OCI-LY7 (cell line): ENCODE measurements around the gene VPREB3. TPM values are rescaled to one million over a fixed set of nuclear protein-coding genes. Genes with fewer than 3 reads are reported as not detected.

ENCODE experiments used
- BruUV-seq: library from RNA; stranded (reverse); fragments of 400-500 nt; replicated peaks from 2 replicates; lab custom pipeline; 2021; lab: Mats Ljungman, UMichigan
- CTCF ChIA-PET: fragments of 300-600 bp; sonication (Branson Sonifier 250); formaldehyde crosslinking; loops from one replicate; lab custom pipeline; 2022; ENCODE audit warnings: antibody characterized with exemption; ENCODE audit not compliant: unreplicated experiment; lab: Charles Lee
- POLR2A ChIA-PET: fragments of 300-600 bp; sonication (Branson Sonifier 250); formaldehyde crosslinking; loops from one replicate; lab custom pipeline; 2022; ENCODE audit warnings: antibody characterized with exemption; lab: Charles Lee
- DNase-seq: peaks from one replicate; pipeline ENCODE4 v3.0.0-alpha.2; 2015; ENCODE audit warnings: low spot score
- H2AFZ ChIP-seq: fragments of 200-600 bp; sonication (generic), shearing (Covaris generic); 2 replicates; pipeline ENCODE4 v1.6.1; 2014; ENCODE audit warnings: mild to moderate bottlenecking, antibody characterized with exemption, low read length, moderate library complexity
- H3K27ac ChIP-seq: fragments of 200-600 bp; sonication (generic); 2 replicates; pipeline ENCODE4 v1.5.1; 2014; ENCODE audit warnings: mixed run types, low read depth, mild to moderate bottlenecking, moderate library complexity, low read length, inconsistent platforms; ENCODE audit not compliant: poor library complexity, severe bottlenecking
- H3K36me3 ChIP-seq: fragments of 200-600 bp; sonication (generic); 2 replicates; pipeline ENCODE4 v1.6.1; 2014; ENCODE audit warnings: mild to moderate bottlenecking, antibody characterized with exemption, low read length, moderate library complexity, mixed read lengths; ENCODE audit not compliant: insufficient read depth
- H3K4me1 ChIP-seq: fragments of 200-600 bp; sonication (generic); 2 replicates; pipeline ENCODE4 v1.5.1; 2014; ENCODE audit warnings: mild to moderate bottlenecking, low read length; ENCODE audit not compliant: insufficient read depth, poor library complexity, severe bottlenecking
- H3K4me2 ChIP-seq: fragments of 200-600 bp; sonication (generic); 2 replicates; pipeline ENCODE4 v1.6.1; 2014; ENCODE audit warnings: mild to moderate bottlenecking, low read length
- H3K4me3 ChIP-seq: fragments of 200-600 bp; sonication (generic); 2 replicates; pipeline ENCODE4 v1.5.1; 2014; ENCODE audit warnings: mild to moderate bottlenecking, low read depth, low read length; ENCODE audit not compliant: poor library complexity, severe bottlenecking
- H3K79me2 ChIP-seq: fragments of 200-600 bp; sonication (generic); 2 replicates; pipeline ENCODE4 v1.6.1; 2016; ENCODE audit warnings: low read depth, mild to moderate bottlenecking, low read length, moderate library complexity, mixed read lengths; ENCODE audit not compliant: insufficient read depth
- H3K9me2 ChIP-seq: fragments of 200-600 bp; sonication (generic); 2 replicates; pipeline ENCODE4 v1.6.1; 2016; ENCODE audit warnings: mild to moderate bottlenecking, low read length, mixed read lengths; ENCODE audit not compliant: insufficient read depth
- H3K9me3 ChIP-seq: fragments of 200-600 bp; sonication (generic); 2 replicates; pipeline ENCODE4 v1.6.1; 2014; ENCODE audit warnings: mild to moderate bottlenecking, mixed run types, low read length, mixed read lengths
- H4K20me1 ChIP-seq: fragments of 200-600 bp; sonication (generic); 2 replicates; pipeline ENCODE4 v1.6.1; 2014; ENCODE audit warnings: mild to moderate bottlenecking, antibody characterized with exemption, low read length, moderate library complexity, mixed read lengths; ENCODE audit not compliant: insufficient read depth
- EZH2phosphoT487 ChIP-seq: fragments of 200-600 bp; sonication (generic); IDR thresholded peaks from 2 replicates; pipeline ENCODE4 v1.6.1; 2018; ENCODE audit warnings: low read depth, borderline replicate concordance, mild to moderate bottlenecking, mixed run types, antibody characterized with exemption, low read length, moderate library complexity, mixed read lengths
- intact Hi-C: fragments of 100-400 bp; cut with micrococcal nuclease; formaldehyde crosslinking; loops from one replicate; pipeline ENCODE4 v1.10.0; 2022; ENCODE audit not compliant: unreplicated experiment
- total RNA-seq, 2 experiments: library from RNA; depleted of rRNA in 1 of 2; stranded (reverse); fragments of >200 nt in 1 of 2; shearing (Covaris generic) in 1 of 2; gene quantifications; 2 replicates each; pipeline ENCODE4 v1.2.3, GENCODE V29; 2014 to 2022
- TF ChIP-seq, protein P1 (sequence below): fragments of 200-600 bp; sonication (generic); conservative IDR thresholded peaks from 2 replicates; pipeline ENCODE4 v1.5.1; 2014; ENCODE audit warnings: mild to moderate bottlenecking, antibody characterized with exemption, low read length, moderate library complexity, mixed read lengths

The VPREB3 gene
- total RNA-seq, 2 experiments from 2014 or later: 241 to 312 TPM

DNA sequence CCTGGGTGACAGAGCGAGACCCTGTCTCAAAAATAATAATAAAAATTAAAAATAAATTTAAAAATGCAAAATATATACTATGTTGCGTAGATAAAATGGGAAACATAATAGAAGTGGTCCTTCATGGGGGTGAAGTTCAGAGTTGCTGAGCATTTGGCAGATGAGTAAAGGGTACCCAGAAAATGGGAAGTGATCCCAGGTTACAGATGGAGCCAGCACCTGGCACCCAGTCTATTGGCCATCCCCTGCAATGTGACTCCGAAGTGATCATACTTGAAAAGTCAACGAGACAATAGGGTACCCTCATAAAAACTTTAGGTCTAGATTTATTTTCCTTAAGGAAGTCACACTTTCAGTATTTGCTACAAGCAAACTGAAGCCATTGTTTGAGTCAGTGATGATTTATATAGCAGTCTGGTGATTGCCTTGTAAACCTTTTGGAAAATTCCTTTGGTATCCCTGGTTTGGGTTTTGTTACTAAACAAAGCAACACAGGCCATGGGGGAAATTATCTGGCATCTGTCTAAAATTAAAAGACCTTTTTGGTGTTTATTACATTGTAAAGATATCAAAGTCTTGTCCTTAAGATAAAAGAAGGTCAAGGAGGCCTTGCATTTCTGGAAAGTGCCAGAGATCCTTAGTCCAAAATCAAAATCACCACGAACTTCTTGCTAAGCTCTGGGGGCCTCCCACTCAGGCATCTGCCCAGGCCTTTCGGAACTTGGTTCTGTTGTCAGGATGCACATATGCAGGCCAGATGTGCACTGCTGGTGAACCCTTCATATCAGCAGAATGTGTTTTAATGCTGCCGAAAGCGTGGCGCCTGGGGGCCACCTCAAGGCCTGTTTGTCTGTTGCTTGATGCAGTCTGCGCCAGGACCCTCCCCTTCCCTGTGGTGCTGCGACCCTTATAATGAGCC, 36.9 kb upstream of the VPREB3 start:
- H3K9me3 ChIP-seq: no peaks in the 10 kb centered on the region
- H3K4me2 ChIP-seq: no peak overlapping the region
- H3K36me3 ChIP-seq: peaks cover 82% of the 10 kb centered on the region
- H4K20me1 ChIP-seq: peaks cover 22% of the 10 kb centered on the region
- ChIA-PET CTCF (interaction anchor here (0.5 kb wide), 1 partner anchor 8 kb away, joined by 3 read pairs; no protein-coding TSS in a partner anchor), POLR2A (interaction anchor here (0.7 kb wide), 1 partner anchor 14 kb away, joined by 4 read pairs; no protein-coding TSS in a partner anchor)
- H3K4me1 ChIP-seq: peaks cover 36% of the 10 kb centered on the region
- no peak for DNase-seq
- intact Hi-C loops: no loop called here
- peaks cover 52% of the 10 kb centered on the region for H3K79me2 ChIP-seq
- no TSS peak for BruUV-seq
- H3K4me3 ChIP-seq: no peak overlapping the region
- no peak for TF ChIP-seq EZH2phosphoT487
- TF ChIP-seq, protein P1, sequence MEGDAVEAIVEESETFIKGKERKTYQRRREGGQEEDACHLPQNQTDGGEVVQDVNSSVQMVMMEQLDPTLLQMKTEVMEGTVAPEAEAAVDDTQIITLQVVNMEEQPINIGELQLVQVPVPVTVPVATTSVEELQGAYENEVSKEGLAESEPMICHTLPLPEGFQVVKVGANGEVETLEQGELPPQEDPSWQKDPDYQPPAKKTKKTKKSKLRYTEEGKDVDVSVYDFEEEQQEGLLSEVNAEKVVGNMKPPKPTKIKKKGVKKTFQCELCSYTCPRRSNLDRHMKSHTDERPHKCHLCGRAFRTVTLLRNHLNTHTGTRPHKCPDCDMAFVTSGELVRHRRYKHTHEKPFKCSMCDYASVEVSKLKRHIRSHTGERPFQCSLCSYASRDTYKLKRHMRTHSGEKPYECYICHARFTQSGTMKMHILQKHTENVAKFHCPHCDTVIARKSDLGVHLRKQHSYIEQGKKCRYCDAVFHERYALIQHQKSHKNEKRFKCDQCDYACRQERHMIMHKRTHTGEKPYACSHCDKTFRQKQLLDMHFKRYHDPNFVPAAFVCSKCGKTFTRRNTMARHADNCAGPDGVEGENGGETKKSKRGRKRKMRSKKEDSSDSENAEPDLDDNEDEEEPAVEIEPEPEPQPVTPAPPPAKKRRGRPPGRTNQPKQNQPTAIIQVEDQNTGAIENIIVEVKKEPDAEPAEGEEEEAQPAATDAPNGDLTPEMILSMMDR: no peak
- H3K27ac ChIP-seq: no peak overlapping the region
- no peaks in the 10 kb centered on the region for H3K9me2 ChIP-seq
- no peak overlapping the region for H2AFZ ChIP-seq

DNA sequence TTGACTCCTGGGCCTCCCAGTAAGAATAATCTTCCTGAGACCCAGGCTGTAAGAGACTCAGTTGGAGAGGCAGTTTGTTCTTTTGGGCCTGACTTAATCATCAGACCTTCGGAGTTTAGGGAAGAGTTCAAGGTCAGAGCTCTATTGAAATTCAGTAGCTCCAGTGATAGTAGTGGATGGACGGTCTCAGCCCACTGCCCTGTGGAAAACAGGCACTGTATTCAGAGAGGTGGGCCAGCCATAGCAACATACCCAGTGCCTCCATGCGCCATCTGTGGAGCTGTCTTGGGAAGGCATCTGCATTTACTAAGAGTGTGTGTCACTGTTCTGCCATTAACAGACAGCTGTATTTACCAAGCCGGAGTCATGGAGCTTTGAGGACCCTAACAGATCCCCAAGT, 35.4 kb upstream of the VPREB3 start:
- no TSS peak for BruUV-seq
- CTCF ChIA-PET: no interaction called here
- peak overlapping the region; percentile 75 for H3K4me3 ChIP-seq
- peaks cover 22% of the 10 kb centered on the region for H4K20me1 ChIP-seq
- peaks cover 37% of the 10 kb centered on the region for H3K4me1 ChIP-seq
- peaks cover 69% of the 10 kb centered on the region for H3K36me3 ChIP-seq
- TF ChIP-seq EZH2phosphoT487: no peak
- TF ChIP-seq, protein P1: peak; percentile 52
- no peaks in the 10 kb centered on the region for H3K9me2 ChIP-seq
- H3K4me2 ChIP-seq: peak overlapping the region; percentile 91
- intact Hi-C loops: loop anchor here (5.0 kb wide), 1 partner anchor 48 kb away; the partner anchor contains the start of gene DERL3
- POLR2A ChIA-PET: interaction anchor here (0.5 to 0.7 kb wide), 3 partner anchors 9 to 68 kb away, joined by 3 to 7 read pairs (median 6); partner anchors contain the start of gene SLC2A11
- no peaks in the 10 kb centered on the region for H3K9me3 ChIP-seq
- no peak overlapping the region for H2AFZ ChIP-seq
- DNase-seq: peak; percentile 38
- no peak overlapping the region for H3K27ac ChIP-seq
- peaks cover 52% of the 10 kb centered on the region for H3K79me2 ChIP-seq
